A673 (cell line): Measurements from ENCODE around the gene CSTF1.

Source experiments
- EZH2 ChIP-seq: fragments of 200-600 bp; sonication (generic); IDR thresholded peaks from 2 replicates; pipeline ENCODE4 v1.6.1; 2017; ENCODE audit warnings: borderline replicate concordance, low read depth, mild to moderate bottlenecking, mixed read lengths, antibody characterized with exemption, low read length; ENCODE audit not compliant: poor library complexity, severe bottlenecking
- TF ChIP-seq, protein P1 (sequence below): fragments of 300-800, 200-600 bp; sonication (generic); conservative IDR thresholded peaks from 2 replicates; pipeline ENCODE4 v1.5.1; 2017; ENCODE audit warnings: low read depth, mild to moderate bottlenecking, antibody characterized with exemption, low read length, moderate library complexity, mixed read lengths

DNA sequence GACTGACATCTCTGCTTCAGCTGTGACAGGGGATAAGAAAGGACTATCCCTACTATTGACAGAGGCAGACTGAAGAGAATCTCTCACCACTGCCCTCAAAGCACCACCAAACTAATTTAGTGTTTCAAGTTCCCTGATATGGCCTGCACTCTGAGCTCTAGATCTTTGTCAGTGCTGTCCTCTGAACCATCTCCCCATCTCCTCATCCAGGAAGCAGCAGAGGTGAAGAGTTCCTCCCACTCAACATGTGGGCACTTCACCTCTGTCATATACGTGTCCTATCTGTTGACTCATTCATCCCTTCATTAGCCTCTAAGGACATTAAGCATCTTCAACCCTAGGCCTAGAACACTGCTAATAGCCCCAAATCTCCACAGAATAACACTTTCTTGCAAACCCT lies 19.6 kb upstream of the CSTF1 start:
- TF ChIP-seq, protein P1, sequence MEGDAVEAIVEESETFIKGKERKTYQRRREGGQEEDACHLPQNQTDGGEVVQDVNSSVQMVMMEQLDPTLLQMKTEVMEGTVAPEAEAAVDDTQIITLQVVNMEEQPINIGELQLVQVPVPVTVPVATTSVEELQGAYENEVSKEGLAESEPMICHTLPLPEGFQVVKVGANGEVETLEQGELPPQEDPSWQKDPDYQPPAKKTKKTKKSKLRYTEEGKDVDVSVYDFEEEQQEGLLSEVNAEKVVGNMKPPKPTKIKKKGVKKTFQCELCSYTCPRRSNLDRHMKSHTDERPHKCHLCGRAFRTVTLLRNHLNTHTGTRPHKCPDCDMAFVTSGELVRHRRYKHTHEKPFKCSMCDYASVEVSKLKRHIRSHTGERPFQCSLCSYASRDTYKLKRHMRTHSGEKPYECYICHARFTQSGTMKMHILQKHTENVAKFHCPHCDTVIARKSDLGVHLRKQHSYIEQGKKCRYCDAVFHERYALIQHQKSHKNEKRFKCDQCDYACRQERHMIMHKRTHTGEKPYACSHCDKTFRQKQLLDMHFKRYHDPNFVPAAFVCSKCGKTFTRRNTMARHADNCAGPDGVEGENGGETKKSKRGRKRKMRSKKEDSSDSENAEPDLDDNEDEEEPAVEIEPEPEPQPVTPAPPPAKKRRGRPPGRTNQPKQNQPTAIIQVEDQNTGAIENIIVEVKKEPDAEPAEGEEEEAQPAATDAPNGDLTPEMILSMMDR, result no peak
- TF ChIP-seq EZH2, result no peak
